ENCODE results near the gene TAOK2.

DNA sequence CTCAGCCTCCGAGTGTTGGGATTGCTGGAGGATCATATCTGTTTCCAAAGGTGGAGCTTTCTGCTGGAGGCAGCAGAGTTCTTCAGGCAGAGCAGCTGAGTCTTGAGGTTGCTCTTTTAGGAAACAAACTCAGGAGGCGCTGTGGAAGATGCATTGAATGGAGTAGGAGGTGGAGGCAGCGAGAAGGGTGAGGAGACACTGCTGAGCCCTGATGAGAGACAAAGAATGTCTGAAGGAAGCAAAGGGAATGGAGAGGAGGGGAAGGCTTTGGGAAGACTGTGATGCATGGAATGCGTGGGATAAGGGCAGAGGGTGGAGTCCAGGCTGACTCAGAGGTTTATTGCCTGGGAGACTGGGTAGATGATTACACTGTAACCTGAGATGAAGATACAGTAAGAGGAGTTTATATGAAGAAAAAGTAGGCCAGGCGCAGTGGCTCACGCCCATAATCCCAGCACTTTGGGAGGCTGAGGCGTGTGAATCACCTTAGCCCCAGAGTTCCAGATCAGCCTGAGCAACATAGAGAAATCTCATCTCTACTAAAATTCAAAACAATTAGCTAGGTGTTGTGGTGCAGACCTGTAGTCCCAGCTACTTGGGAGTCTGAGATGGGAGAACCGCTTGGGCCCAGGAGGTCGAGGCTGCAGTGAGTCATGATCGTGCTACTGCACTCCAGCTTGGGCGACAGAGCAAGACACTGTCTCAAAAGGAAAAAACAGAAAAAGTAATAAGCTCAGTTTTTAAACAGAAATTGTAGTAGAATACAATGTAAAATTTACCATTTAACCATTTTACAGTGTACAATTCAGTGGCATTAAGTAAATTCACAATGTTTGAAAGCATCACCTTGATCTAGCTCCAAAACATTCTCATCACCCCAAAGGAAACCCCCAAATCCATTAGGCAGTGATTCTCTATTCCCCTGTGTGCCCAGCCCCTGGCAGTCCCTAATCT, 29.5 kb upstream of the TAOK2 start:
- TF ChIP-seq, protein P1, sequence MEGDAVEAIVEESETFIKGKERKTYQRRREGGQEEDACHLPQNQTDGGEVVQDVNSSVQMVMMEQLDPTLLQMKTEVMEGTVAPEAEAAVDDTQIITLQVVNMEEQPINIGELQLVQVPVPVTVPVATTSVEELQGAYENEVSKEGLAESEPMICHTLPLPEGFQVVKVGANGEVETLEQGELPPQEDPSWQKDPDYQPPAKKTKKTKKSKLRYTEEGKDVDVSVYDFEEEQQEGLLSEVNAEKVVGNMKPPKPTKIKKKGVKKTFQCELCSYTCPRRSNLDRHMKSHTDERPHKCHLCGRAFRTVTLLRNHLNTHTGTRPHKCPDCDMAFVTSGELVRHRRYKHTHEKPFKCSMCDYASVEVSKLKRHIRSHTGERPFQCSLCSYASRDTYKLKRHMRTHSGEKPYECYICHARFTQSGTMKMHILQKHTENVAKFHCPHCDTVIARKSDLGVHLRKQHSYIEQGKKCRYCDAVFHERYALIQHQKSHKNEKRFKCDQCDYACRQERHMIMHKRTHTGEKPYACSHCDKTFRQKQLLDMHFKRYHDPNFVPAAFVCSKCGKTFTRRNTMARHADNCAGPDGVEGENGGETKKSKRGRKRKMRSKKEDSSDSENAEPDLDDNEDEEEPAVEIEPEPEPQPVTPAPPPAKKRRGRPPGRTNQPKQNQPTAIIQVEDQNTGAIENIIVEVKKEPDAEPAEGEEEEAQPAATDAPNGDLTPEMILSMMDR (IDR thresholded peaks at IDR 0.05 in 4 of 5, conservative IDR thresholded peaks at IDR 0.05 in 1 of 5), result no peak
- TF ChIP-seq POLR2A (IDR thresholded peaks at IDR 0.05), result no peak

All from gastrocnemius medialis (tissue), 4 donors.